Uterus (tissue), 4 donors: ENCODE measurements around the gene DOCK7. TPM values are rescaled to one million over a fixed set of nuclear protein-coding genes. Genes with fewer than 3 reads are reported as not detected.
A peak's percentile ranks its signal among the peaks of the same experiment; 100 is the strongest.

Source experiments
- DNase-seq, 2 donors: peaks; one replicate each; pipeline ENCODE4 v3.0.0-alpha.2; 2019 to 2020
- H3K27ac ChIP-seq, 2 donors: fragments of 200-600 bp; sonication (generic); 1 replicate in 1 of 2; 2 replicates in 1 of 2; pipeline ENCODE4 v1.5.1; 2016 to 2018
- H3K27me3 ChIP-seq, 2 donors: fragments of 200-600 bp; sonication (generic); one replicate each; pipeline ENCODE4 v1.5.1; 2018 to 2019; ENCODE audit warnings: control low read depth in 1 of 2
- H3K36me3 ChIP-seq, 2 donors: fragments of 200-600 bp; sonication (generic); one replicate each; pipeline ENCODE4 v1.5.1; 2019; ENCODE audit warnings: control low read depth in 1 of 2
- H3K4me1 ChIP-seq, 2 donors: fragments of 200-600 bp; sonication (generic); one replicate each; pipeline ENCODE4 v1.5.1; 2018 to 2019; ENCODE audit warnings: control low read depth in 1 of 2
- H3K4me3 ChIP-seq, 2 donors: fragments of 200-600 bp; sonication (generic); 1 replicate in 1 of 2; 2 replicates in 1 of 2; pipeline ENCODE4 v1.5.1; 2018 to 2019; ENCODE audit warnings: mild to moderate bottlenecking in 1 of 2
- H3K9me3 ChIP-seq, 2 donors: fragments of 200-600 bp; sonication (generic); one replicate each; pipeline ENCODE4 v1.5.1; 2019; ENCODE audit warnings: control low read depth in 1 of 2
- CTCF ChIP-seq, 4 experiments: fragments of 200-600 bp in 2 of 4; fragments of 450-650 bp in 2 of 4; sonication (generic) in 2 of 4; IDR thresholded peaks; one replicate each; pipeline ENCODE4 v1.5.1; 2016 to 2019; ENCODE audit warnings: antibody characterized with exemption in 4 of 4, mild to moderate bottlenecking in 2 of 4, moderate library complexity in 1 of 4
- POLR2A ChIP-seq, 2 donors: fragments of 450-650 bp; IDR thresholded peaks; one replicate each; pipeline ENCODE4 v1.6.1; 2016; ENCODE audit warnings: antibody characterized with exemption in 2 of 2, mild to moderate bottlenecking in 1 of 2, moderate library complexity in 1 of 2
- intact Hi-C: fragments of 100-400 bp; cut with DNase I; formaldehyde crosslinking; loops from one replicate; pipeline ENCODE4 v1.15.1; 2023; ENCODE audit warnings: low total_unique reads
- total RNA-seq, 4 donors: library from RNA; depleted of rRNA in 3 of 4; stranded (reverse); fragments of >200 nt in 3 of 4; gene quantifications; one replicate each; pipeline versions ENCODE4 v1.1.0 to v1.2.4, GENCODE V29; 2014 to 2023
- donor health status: DM: yes; HTN: yes; CAD: no.

DOCK7 gene
- total RNA-seq, 4 donors from 2014 or later = 17.9 to 134 (median 77.9) TPM

GRCh38 chr1:62727656-62728407 is 39.6 kb upstream of the DOCK7 start:
- no peak for TF ChIP-seq POLR2A (IDR thresholded peaks at IDR 0.05)
- no peak for TF ChIP-seq CTCF (IDR thresholded peaks at IDR 0.05)
- Histone ChIP-seq H3K4me3 (no peak overlapping the region), H3K36me3 (no peaks in the 10 kb centered on the region), H3K9me3 (no peaks in the 10 kb centered on the region), H3K27ac (no peak overlapping the region), H3K27me3 (no peaks in the 10 kb centered on the region), H3K4me1 (no peaks in the 10 kb centered on the region)
- no peak for DNase-seq
- intact Hi-C loops = no loop called here

- TF ChIP-seq CTCF (IDR thresholded peaks at IDR 0.05) (no peak), POLR2A (IDR thresholded peaks at IDR 0.05) (no peak)
- Histone ChIP-seq H3K9me3 (no peaks in the 10 kb centered on the region), H3K4me1 (no peaks in the 10 kb centered on the region), H3K4me3 (no peak overlapping the region), H3K27me3 (no peaks in the 10 kb centered on the region), H3K36me3 (no peaks in the 10 kb centered on the region), H3K27ac (peak overlapping the region; percentile 23 to 28)
- no peak for DNase-seq
- intact Hi-C loops = no loop called here
These were observed 37.8 kb upstream of the DOCK7 start for GRCh38 chr1:62726011-62726442.

- Histone ChIP-seq H3K27ac (peak overlapping the region; percentile 23 to 28), H3K4me1 (no peaks in the 10 kb centered on the region), H3K36me3 (no peaks in the 10 kb centered on the region), H3K9me3 (no peaks in the 10 kb centered on the region), H3K27me3 (no peaks in the 10 kb centered on the region), H3K4me3 (peak overlapping the region in 1 of 2 donors; percentile 3)
- DNase-seq = no peak
- TF ChIP-seq CTCF (IDR thresholded peaks at IDR 0.05) (no peak), POLR2A (IDR thresholded peaks at IDR 0.05) (no peak)
- intact Hi-C loops = no loop called here
These were observed 37.1 kb upstream of the DOCK7 start for GRCh38 chr1:62725255-62725654.

GRCh38 chr1:62724430-62724829 is 36.2 kb upstream of the DOCK7 start:
- Histone ChIP-seq H3K9me3 (no peaks in the 10 kb centered on the region), H3K27me3 (no peaks in the 10 kb centered on the region), H3K4me1 (no peaks in the 10 kb centered on the region), H3K4me3 (no peak overlapping the region), H3K27ac (no peak overlapping the region), H3K36me3 (no peaks in the 10 kb centered on the region)
- no peak for DNase-seq
- intact Hi-C loops = no loop called here
- TF ChIP-seq CTCF (IDR thresholded peaks at IDR 0.05) = no peak
- no peak for TF ChIP-seq POLR2A (IDR thresholded peaks at IDR 0.05)

GRCh38 chr1:62723883-62724282 is 35.7 kb upstream of the DOCK7 start:
- Histone ChIP-seq H3K36me3 (no peaks in the 10 kb centered on the region), H3K9me3 (no peaks in the 10 kb centered on the region), H3K27ac (no peak overlapping the region), H3K4me1 (no peaks in the 10 kb centered on the region), H3K27me3 (no peaks in the 10 kb centered on the region), H3K4me3 (no peak overlapping the region)
- TF ChIP-seq POLR2A (IDR thresholded peaks at IDR 0.05) = no peak
- no peak for TF ChIP-seq CTCF (IDR thresholded peaks at IDR 0.05)
- intact Hi-C loops = no loop called here
- no peak for DNase-seq
